Measurements from ENCODE around the gene VWA1.

DNA sequence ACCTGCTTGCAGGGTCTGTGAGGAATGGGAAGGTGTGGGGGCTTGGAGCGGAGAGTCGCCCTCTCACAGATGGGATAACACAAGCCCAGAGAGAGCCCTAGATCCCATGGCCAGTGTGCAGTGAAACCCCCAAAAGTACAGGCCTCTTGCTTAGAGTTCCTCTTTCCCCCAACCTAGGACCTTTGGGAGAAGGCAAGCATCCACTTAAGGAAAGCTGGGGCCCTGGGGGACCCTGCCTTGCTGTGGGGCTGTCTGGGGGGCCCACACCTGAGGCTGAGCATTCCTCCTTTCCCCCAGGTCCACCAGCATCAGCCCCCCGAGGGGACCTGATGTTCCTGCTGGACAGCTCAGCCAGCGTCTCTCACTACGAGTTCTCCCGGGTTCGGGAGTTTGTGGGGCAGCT, 1.1 kb downstream of the VWA1 start:
- TF ChIP-seq, protein P1, sequence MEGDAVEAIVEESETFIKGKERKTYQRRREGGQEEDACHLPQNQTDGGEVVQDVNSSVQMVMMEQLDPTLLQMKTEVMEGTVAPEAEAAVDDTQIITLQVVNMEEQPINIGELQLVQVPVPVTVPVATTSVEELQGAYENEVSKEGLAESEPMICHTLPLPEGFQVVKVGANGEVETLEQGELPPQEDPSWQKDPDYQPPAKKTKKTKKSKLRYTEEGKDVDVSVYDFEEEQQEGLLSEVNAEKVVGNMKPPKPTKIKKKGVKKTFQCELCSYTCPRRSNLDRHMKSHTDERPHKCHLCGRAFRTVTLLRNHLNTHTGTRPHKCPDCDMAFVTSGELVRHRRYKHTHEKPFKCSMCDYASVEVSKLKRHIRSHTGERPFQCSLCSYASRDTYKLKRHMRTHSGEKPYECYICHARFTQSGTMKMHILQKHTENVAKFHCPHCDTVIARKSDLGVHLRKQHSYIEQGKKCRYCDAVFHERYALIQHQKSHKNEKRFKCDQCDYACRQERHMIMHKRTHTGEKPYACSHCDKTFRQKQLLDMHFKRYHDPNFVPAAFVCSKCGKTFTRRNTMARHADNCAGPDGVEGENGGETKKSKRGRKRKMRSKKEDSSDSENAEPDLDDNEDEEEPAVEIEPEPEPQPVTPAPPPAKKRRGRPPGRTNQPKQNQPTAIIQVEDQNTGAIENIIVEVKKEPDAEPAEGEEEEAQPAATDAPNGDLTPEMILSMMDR (IDR thresholded peaks at IDR 0.05), result no peak
- TF ChIP-seq POLR2A (IDR thresholded peaks at IDR 0.05) (no peak), POLR2AphosphoS5 (IDR thresholded peaks at IDR 0.05) (no peak), EP300 (IDR thresholded peaks at IDR 0.05) (no peak)
